ENCODE data around the gene LHFPL6.

- TF ChIP-seq, protein P1, sequence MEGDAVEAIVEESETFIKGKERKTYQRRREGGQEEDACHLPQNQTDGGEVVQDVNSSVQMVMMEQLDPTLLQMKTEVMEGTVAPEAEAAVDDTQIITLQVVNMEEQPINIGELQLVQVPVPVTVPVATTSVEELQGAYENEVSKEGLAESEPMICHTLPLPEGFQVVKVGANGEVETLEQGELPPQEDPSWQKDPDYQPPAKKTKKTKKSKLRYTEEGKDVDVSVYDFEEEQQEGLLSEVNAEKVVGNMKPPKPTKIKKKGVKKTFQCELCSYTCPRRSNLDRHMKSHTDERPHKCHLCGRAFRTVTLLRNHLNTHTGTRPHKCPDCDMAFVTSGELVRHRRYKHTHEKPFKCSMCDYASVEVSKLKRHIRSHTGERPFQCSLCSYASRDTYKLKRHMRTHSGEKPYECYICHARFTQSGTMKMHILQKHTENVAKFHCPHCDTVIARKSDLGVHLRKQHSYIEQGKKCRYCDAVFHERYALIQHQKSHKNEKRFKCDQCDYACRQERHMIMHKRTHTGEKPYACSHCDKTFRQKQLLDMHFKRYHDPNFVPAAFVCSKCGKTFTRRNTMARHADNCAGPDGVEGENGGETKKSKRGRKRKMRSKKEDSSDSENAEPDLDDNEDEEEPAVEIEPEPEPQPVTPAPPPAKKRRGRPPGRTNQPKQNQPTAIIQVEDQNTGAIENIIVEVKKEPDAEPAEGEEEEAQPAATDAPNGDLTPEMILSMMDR (IDR thresholded peaks at IDR 0.05) = no peak
- TF ChIP-seq POLR2A (IDR thresholded peaks at IDR 0.05) = no peak
Observed at GRCh38 chr13:39499604-39500003, 103.4 kb downstream of the LHFPL6 start.
